HG03469 (cell line): ENCODE results near the gene HYLS1.
A peak's percentile ranks its signal among the peaks of the same experiment; 100 is the strongest.
"Not testable (repeated sequence)": the region's sequence is repeated elsewhere in the genome, so short reads cannot be mapped to it uniquely, and the experiment has no call there.

ENCODE experiments used
- ATAC-seq: cut with Tn5 transposase; IDR thresholded peaks from one replicate; pipeline ENCODE4 v1.9.1; 2021; ENCODE audit warnings: mild to moderate bottlenecking, moderate library complexity, moderate number of reproducible peaks; ENCODE audit not compliant: unreplicated experiment

The HYLS1 gene, protein sequence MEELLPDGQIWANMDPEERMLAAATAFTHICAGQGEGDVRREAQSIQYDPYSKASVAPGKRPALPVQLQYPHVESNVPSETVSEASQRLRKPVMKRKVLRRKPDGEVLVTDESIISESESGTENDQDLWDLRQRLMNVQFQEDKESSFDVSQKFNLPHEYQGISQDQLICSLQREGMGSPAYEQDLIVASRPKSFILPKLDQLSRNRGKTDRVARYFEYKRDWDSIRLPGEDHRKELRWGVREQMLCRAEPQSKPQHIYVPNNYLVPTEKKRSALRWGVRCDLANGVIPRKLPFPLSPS

DNA sequence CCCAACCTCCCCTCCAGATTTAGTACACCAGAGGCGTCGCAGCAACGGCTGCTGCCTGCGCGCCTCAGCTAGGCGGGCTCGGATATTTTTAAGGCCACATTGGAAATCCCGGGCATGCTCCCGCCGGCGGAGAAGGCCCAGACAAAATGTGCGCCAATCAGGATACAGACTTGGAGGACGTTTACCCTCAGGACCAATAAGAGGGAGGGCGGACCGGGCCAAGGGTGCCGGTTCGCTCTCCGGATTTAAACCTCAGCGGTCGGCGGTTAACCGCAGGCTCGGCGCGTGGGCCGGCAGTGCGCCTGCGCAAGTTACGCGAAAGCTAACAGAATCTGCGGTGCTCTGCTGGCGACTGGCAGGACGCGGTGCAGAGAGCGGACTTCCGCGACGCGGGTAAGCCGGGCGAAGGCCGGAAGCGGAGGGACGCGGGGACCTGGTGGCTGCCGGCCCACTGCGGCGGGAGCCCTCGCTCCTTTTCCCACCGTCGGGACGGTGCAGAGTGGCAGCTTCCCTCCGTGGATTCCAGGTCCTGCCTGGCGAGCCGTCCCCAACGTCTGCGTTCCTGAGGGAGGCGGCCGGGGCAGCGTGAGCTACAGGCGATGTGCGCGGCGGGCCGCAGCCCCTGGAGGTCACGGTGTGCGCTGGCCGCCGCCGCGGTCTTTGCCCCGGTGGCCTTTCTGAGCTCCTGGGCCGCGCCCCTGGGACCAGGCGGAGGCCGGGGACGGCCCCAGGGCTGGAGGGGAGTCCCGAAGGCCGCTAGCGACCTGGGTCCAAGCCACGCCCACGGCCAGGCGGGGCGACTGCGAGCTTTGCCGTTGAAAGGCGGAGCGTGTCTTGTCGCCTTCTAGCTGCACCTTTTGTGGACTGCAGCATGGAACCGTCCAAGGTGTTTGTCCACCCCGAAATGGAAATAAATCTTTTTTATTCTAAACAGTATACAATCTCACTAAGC is at the start of gene HYLS1:
Gene HYLS1, plus strand, starts transcription at position 296 of the 952 bp plus-strand sequence. CDS start 11,701 bp downstream, outside the sequence.
- peak; percentile 65 for ATAC-seq

DNA sequence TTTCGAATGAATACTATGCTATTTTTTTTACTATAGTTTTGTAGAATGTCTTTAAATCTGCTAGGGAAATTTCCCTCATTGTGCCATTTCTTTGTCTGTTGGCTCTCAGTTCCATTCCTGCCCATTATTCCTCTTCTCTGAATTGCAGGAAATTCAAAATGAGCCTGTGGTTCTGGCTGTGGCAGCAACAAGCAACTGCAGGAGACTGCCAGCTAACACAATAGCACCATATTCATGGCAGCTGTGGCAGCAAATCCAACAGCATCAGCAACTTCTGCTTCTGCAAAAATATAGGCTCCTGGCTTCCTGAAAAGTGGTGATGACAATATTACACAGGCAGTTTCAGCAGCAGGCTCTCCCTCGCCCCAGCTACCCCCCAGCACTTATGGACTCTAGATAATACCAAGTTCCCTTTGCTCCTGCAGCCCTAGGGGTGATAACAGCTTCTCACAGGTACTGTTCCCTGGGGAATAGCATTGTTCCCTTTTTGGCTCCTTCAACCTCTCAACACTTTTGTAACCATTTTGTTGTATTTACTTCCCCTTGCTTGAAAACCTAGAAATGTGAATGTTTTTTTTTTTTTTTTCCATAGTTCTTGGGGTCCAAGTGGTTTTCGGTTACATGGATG is 45.0 kb upstream of the HYLS1 start:
- no peak for ATAC-seq

DNA sequence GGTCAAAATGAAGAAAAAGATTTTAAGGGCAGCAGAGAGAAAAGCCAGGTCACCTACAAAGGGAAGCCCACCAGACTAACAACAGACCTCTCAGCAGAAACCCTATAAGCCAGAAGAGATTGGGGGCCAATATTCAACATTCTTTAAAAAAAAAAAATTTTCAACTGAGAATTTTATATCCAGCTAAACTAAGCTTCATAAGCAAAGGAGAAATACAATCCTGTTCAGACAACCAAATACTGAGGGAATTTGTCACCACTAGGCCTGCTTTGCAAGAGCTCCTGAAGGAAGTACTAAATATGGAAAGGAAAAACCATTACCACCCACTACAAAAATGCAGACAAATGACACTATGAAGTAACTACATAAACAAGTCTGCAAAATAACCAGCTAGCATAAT is 41.3 kb upstream of the HYLS1 start:
- ATAC-seq: no peak

GRCh38 chr11:125857670-125858069 is 29.8 kb upstream of the HYLS1 start:
- ATAC-seq: not testable (repeated sequence)

- ATAC-seq: not testable (repeated sequence)
Measured at GRCh38 chr11:125862786-125863185, 24.7 kb upstream of the HYLS1 start.

- not testable (repeated sequence) for ATAC-seq
Measured at GRCh38 chr11:125865354-125865753, 22.1 kb upstream of the HYLS1 start.

DNA sequence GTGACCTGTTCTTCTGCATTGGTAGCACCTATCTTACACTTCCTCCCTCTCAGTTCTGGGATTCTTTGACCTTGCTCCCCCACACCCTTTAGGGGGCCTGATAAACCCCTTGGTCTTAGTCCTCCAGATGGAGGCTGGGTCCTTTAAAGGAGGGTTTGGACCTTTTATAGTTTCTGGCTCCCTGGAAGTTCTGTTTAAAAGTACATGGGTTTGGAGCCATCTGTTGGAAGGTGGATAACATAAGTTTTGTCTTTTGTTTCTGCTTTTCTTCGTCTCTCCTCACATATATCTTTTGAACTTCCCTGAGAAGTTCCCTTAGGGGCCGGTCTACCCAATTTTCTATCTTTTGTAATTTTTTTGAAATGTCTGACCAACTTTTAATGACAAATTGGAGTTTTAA is 17.9 kb upstream of the HYLS1 start:
- ATAC-seq: no peak

GRCh38 chr11:125871391-125872137 is 15.9 kb upstream of the HYLS1 start:
- no peak for ATAC-seq

DNA sequence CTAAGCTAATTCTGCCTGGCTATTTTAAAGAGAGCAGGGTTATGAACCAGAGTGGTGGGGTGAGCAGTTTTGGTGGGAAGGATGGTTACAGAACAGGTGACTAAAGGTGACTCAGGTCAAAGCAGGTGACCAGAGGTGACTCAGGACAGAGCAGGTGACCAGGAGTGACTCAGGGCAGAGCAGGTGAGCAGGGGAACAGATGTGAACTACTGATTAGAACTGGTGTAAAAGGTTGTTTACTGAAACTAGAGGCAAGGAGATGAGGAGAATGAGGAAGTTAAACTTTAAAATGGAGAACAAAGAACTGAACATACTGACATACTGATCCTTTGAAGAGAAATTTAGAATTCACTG is 15.4 kb upstream of the HYLS1 start:
- no peak for ATAC-seq

DNA sequence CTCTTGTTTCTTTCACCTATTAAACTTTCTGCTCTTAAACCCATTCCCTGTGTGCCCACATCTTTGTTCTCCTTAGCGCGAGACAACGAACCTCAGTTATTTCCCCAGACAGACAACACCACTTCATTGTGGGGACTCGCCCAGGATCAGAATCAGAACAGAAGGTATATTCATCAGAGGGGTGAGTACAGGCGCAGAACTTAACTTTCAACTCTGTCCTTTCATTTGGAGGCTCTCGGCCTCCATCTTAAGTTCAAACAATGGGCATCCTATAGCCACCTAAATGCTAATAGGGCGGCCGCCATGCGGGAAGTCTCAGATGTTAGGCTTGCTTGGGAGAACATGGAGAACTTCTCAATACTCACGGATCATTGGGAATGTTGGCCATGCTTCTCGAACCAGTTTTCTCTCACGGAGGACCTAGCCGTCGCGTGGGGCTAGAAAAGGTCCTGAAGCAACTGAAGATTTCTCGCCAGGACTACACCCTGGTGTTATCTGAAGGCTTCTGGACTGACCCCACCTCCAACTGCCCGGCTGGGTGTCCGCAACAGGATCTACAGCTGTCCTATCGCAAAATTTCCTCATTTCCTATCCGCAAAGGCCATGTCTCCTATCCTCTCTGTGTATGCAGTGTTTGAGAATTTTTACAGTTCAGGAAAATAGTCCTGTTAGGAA is 13.4 kb upstream of the HYLS1 start:
- ATAC-seq: no peak

DNA sequence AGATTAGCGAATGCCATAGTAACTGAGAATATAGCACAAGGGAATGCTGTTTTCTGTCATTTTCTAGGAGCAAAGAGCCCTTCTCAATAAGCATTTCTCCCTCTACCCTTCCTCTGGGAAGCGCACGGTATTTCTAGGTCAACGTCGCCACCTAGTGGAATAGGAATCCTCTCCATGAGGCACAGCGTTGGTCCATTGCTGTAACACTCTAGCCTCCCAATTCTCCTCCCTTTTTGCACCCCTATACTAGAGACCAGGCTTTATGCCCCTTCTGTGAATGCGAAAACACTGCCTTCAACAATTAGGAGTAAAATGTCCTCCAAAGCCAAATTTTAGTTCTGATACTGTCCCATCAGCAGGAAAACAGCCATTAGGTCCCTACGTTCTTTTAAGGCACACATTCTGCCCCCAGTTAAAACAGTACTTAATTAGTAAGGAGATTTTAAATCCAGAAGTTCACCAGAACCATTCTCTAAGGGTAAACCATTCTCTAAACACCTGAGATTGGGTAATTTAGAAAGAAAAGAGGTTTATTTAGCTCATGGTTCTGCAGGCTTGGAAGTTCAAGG is 12.8 kb upstream of the HYLS1 start:
- peak; percentile 83 for ATAC-seq

- ATAC-seq: no peak
Measured at GRCh38 chr11:125881291-125881690, 6.2 kb upstream of the HYLS1 start.

DNA sequence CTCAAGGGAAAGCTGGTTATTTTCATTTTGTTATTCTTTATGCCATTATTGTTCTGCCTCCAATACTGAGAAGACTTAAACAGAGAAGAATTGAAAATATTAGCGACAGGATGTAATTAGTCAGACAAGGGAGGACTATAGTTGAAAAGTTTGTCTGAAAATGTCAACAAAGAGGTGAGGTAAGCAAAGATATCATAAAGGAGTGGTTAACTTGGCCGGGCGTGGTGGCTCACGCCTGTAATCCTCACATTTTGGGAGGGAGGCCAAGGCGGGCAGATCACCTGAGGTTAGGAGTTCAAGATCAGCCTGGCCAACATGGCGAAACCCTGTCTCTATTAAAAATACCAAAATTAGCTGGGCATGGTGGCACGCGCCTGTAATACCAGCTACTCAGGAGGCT is 4.1 kb upstream of the HYLS1 start:
- ATAC-seq: no peak

- ATAC-seq: peak; percentile 15
Measured at GRCh38 chr11:125886997-125887372, 483 bp upstream of the HYLS1 start.

GRCh38 chr11:125890447-125891100 is 3.1 kb downstream of the HYLS1 start:
- ATAC-seq: no peak

GRCh38 chr11:125892071-125892470 is 4.6 kb downstream of the HYLS1 start:
- ATAC-seq: no peak

- ATAC-seq: no peak
Measured at GRCh38 chr11:125892994-125893393, 5.5 kb downstream of the HYLS1 start.

DNA sequence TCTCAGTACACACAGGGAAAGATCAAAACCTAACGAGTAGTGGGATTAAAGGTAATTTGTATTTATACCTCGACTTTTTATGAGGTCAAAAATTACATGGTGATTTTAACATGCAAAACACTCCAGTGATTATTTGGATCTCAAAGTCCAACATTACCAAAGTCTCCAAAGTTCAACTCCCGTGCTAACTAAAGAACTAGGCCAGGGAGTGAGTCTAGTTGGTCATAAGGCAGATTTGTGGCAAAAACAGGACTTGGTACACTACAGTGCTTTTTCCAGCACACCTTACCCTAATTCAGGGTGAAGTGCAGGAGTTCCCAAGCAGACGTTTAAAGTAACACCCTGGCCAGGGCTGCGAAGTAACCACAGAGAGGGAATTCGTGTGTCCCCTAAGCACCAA is 14.4 kb downstream of the HYLS1 start:
- no peak for ATAC-seq

- no peak for ATAC-seq
Measured at GRCh38 chr11:125902277-125902926, 14.9 kb downstream of the HYLS1 start.
